ENCODE data around the gene PAK4. TPM values are rescaled to one million over a fixed set of nuclear protein-coding genes. Genes with fewer than 3 reads are reported as not detected.

The PAK4 gene
- total RNA-seq, 4 donors from 2014 or later: 4.0 to 4.8 (median 4.6) TPM

DNA sequence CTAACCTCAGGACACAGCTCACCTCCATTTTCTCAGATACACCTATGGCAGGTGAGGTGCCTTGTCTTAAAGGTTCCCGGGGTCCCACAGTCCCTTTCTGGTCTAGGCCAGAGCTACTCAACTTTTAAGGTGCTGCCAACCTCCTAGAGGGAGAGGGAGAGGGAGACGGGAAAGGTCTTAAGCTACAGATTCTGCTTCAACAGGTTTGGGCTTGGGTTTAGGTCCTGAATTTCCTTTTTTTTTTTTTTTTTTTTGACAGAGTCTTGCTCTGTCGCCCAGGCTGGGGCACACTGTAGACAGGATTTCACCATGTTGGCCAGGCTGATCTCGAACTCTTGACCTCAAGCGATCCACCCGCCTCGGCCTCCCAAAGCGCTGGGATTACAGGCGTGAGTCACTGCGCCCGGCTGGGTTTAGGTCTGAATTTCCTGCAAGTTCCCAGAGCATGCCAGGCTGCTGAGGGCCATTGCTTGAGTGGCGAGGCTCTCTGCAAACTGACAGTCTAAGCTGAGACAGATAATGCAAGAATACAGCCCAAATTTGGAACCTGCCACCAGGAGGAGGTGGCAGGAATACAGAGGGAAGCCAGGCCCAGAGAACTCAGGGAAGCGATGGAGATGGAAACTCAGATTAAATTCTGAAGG is 86.3 kb downstream of the PAK4 start:
- TF ChIP-seq, protein P1, sequence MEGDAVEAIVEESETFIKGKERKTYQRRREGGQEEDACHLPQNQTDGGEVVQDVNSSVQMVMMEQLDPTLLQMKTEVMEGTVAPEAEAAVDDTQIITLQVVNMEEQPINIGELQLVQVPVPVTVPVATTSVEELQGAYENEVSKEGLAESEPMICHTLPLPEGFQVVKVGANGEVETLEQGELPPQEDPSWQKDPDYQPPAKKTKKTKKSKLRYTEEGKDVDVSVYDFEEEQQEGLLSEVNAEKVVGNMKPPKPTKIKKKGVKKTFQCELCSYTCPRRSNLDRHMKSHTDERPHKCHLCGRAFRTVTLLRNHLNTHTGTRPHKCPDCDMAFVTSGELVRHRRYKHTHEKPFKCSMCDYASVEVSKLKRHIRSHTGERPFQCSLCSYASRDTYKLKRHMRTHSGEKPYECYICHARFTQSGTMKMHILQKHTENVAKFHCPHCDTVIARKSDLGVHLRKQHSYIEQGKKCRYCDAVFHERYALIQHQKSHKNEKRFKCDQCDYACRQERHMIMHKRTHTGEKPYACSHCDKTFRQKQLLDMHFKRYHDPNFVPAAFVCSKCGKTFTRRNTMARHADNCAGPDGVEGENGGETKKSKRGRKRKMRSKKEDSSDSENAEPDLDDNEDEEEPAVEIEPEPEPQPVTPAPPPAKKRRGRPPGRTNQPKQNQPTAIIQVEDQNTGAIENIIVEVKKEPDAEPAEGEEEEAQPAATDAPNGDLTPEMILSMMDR (IDR thresholded peaks at IDR 0.05; ENCODE audit: low read depth): no peak

- TF ChIP-seq, protein P1 (IDR thresholded peaks at IDR 0.05; ENCODE audit: low read depth): no peak
These were observed 86.8 kb downstream of the PAK4 start for GRCh38 chr19:39212375-39212742.

GRCh38 chr19:39217094-39217493 is 91.5 kb downstream of the PAK4 start:
- TF ChIP-seq, protein P1 (IDR thresholded peaks at IDR 0.05; ENCODE audit: low read depth): no peak

- TF ChIP-seq, protein P1 (IDR thresholded peaks at IDR 0.05; ENCODE audit: low read depth): no peak
These were observed 92.8 kb downstream of the PAK4 start for GRCh38 chr19:39218230-39219007.

DNA sequence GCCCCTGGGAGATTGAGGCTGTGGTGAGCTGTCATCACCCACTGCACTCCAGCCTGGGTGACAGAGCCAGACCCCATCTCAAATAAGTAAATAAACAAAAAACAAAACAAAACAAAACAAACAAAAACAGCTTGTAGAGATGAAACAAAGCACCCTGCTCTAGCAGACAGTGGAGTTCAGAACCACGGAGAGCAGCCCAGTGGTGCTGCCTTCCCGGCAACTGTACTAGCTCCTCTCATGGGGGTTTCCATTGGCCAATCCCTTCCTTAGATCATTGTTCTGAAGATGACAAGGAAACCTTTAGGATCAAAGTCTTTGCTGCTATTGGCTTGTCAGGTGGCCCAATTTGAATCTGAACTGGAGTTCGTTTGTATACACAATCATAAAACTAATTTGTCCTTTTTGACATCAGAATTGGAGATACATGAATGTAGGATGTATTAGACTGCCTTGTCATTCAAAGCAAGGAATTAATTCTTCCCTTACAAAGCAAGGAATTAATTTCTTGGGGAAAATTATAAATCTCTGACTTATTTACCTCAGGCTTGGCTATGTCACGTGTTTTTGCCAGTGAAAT is 98.2 kb downstream of the PAK4 start:
- TF ChIP-seq, protein P1 (IDR thresholded peaks at IDR 0.05; ENCODE audit: low read depth): no peak

GRCh38 chr19:39224910-39225309 is 99.3 kb downstream of the PAK4 start:
- TF ChIP-seq, protein P1 (IDR thresholded peaks at IDR 0.05; ENCODE audit: low read depth): no peak

Other genes starting within 250 kb of the PAK4 start
- gene RINL, start 247.5 kb upstream of the PAK4 start, total RNA-seq: 10 to 100 TPM in 1 of 4 donors, 1 to 10 TPM in 3; 3.6 to 11.0 (median 4.6) TPM
- gene SIRT2, start 226.2 kb upstream of the PAK4 start, total RNA-seq: 100 to 1,000 TPM in 1 of 4 donors, 10 to 100 TPM in 3; 45.7 to 103 (median 64.9) TPM
- gene NFKBIB, start 225.8 kb upstream of the PAK4 start, total RNA-seq: 10 to 100 TPM in 3 of 4 donors, 1 to 10 TPM in 1; 6.5 to 24.3 (median 16.5) TPM
- 1 to 10 TPM in 1 of 4 donors, not detected in 3; 4.1 TPM for gene CCER2, start 213.6 kb upstream of the PAK4 start, total RNA-seq
- 10 to 100 TPM in 2 of 4 donors, 1 to 10 TPM in 2; 3.7 to 18.8 (median 10.0) TPM for gene SARS2, start 195.0 kb upstream of the PAK4 start, total RNA-seq
- gene MRPS12, start 194.8 kb upstream of the PAK4 start, total RNA-seq: 10 to 100 TPM; 10.1 to 26.0 (median 23.0) TPM
- gene FBXO17, start 150.0 kb upstream of the PAK4 start, total RNA-seq: 10 to 100 TPM; 12.6 to 88.7 (median 53.1) TPM
- 10 to 100 TPM in 2 of 4 donors, 1 to 10 TPM in 2; 5.4 to 20.5 (median 8.7) TPM for gene FBXO27, start 93.2 kb upstream of the PAK4 start, total RNA-seq
- not detected for gene ACP7, start 41.4 kb upstream of the PAK4 start, total RNA-seq
- not detected for gene NCCRP1, start 71.2 kb downstream of the PAK4 start, total RNA-seq
- not detected for gene SYCN, start 78.5 kb downstream of the PAK4 start, total RNA-seq
- not detected for gene IFNL3, start 119.2 kb downstream of the PAK4 start, total RNA-seq
- not detected for gene IFNL4, start 123.1 kb downstream of the PAK4 start, total RNA-seq
- not detected for gene IFNL2, start 142.6 kb downstream of the PAK4 start, total RNA-seq
- not detected for gene IFNL1, start 170.6 kb downstream of the PAK4 start, total RNA-seq
- 1 to 10 TPM in 1 of 4 donors, under 1 TPM in 3; 0.33 to 1.0 (median 0.82) TPM for gene LRFN1, start 195.1 kb downstream of the PAK4 start, total RNA-seq
- gene GMFG, start 210.3 kb downstream of the PAK4 start, total RNA-seq: 10 to 100 TPM; 33.9 to 75.1 (median 43.2) TPM
- 10 to 100 TPM; 45.9 to 83.8 (median 49.4) TPM for gene SAMD4B, start 216.6 kb downstream of the PAK4 start, total RNA-seq

Measured in subcutaneous adipose tissue (tissue), 4 donors.